T-cell (primary cell): ENCODE data around the gene TUB. TPM values are rescaled to one million over a fixed set of nuclear protein-coding genes. Genes with fewer than 3 reads are reported as not detected.

Experiments used
- ATAC-seq, 4 experiments: fragments of 200-7000 bp in 3 of 4; fragments of 150-1000 bp in 1 of 4; cut with Tn5 transposase; replicated peaks in 1 of 4; 1 replicate in 3 of 4; 2 replicates in 1 of 4; pipeline ENCODE4 v1.10.0; 2021; ENCODE audit warnings: moderate library complexity in 3 of 4, mild to moderate bottlenecking in 2 of 4, moderate number of reproducible peaks in 1 of 4
- CTCF ChIA-PET, 2 donors: fragments of 300-600 bp; sonication (Branson Sonifier 250); formaldehyde crosslinking; loops; one replicate each; lab custom pipeline; 2022; ENCODE audit warnings: antibody characterized with exemption in 2 of 2; lab: Charles Lee
- POLR2A ChIA-PET, 2 donors: fragments of 300-600 bp; sonication (Branson Sonifier 250); formaldehyde crosslinking; loops; one replicate each; lab custom pipeline; 2022; ENCODE audit warnings: antibody characterized with exemption in 2 of 2; lab: Charles Lee
- DNase-seq, 35 experiments: peaks; one replicate each; pipeline versions ENCODE4 v3.0.0 to v3.0.0-alpha.2; 2013 to 2023
- H3K27ac ChIP-seq: one replicate; pipeline ENCODE4 v1.5.1; 2013; ENCODE audit warnings: low read length
- H3K27me3 ChIP-seq, 2 experiments: replicated peaks in 1 of 2; 1 replicate in 1 of 2; 2 replicates in 1 of 2; pipeline versions ENCODE4 v1.6.1 to v1.7.0; 2013; ENCODE audit warnings: low read length in 1 of 2, mixed read lengths in 1 of 2; ENCODE audit not compliant: control insufficient read depth in 2 of 2, insufficient read depth in 2 of 2; ENCODE audit errors: extremely low read depth in 1 of 2
- H3K36me3 ChIP-seq, 2 donors: 1 replicate in 1 of 2; 2 replicates in 1 of 2; pipeline versions ENCODE4 v1.6.1 to v1.7.0; 2013; ENCODE audit warnings: low read length in 1 of 2; ENCODE audit not compliant: control insufficient read depth in 2 of 2, insufficient read depth in 1 of 2; ENCODE audit errors: extremely low read depth in 1 of 2
- H3K4me1 ChIP-seq, 2 experiments: 1 replicate in 1 of 2; 2 replicates in 1 of 2; pipeline versions ENCODE4 v1.6.1 to v1.7.0; 2013; ENCODE audit warnings: low read length in 2 of 2, mixed read lengths in 1 of 2; ENCODE audit not compliant: insufficient read depth in 2 of 2, control insufficient read depth in 1 of 2; ENCODE audit errors: extremely low read depth in 1 of 2
- H3K4me3 ChIP-seq, 2 donors: 1 replicate in 1 of 2; 2 replicates in 1 of 2; pipeline versions ENCODE4 v1.5.1 to v1.7.0; 2013; ENCODE audit warnings: mild to moderate bottlenecking in 2 of 2, low read length in 1 of 2, moderate library complexity in 1 of 2; ENCODE audit not compliant: control insufficient read depth in 1 of 2; ENCODE audit errors: extremely low read depth in 1 of 2
- H3K9me3 ChIP-seq: 2 replicates; pipeline ENCODE4 v1.7.0; 2013
- H3K27ac Mint-ChIP-seq, 2 donors: one replicate each; pipeline ENCODE4 v1.8.0; 2020 to 2021; ENCODE audit warnings: mild to moderate bottlenecking in 2 of 2, mixed read lengths in 2 of 2
- H3K27me3 Mint-ChIP-seq, 2 donors: one replicate each; pipeline ENCODE4 v1.8.0; 2021 to 2022; ENCODE audit warnings: mixed read lengths in 2 of 2
- H3K36me3 Mint-ChIP-seq: one replicate; pipeline ENCODE4 v1.8.0; 2021; ENCODE audit warnings: mixed read lengths
- H3K4me1 Mint-ChIP-seq, 3 donors: one replicate each; pipeline ENCODE4 v1.8.0; 2020 to 2022; ENCODE audit warnings: mixed read lengths in 3 of 3, mild to moderate bottlenecking in 1 of 3
- H3K4me3 Mint-ChIP-seq, 3 donors: one replicate each; pipeline ENCODE4 v1.8.0; 2020 to 2022; ENCODE audit warnings: mild to moderate bottlenecking in 3 of 3, mixed read lengths in 3 of 3, moderate library complexity in 3 of 3
- H3K9me3 Mint-ChIP-seq, 3 donors: one replicate each; pipeline ENCODE4 v1.8.0; 2020 to 2022; ENCODE audit warnings: mixed read lengths in 3 of 3
- WGBS: methylation state at CpG from one replicate; pipeline ENCODE4 v1.1.5; 2013; ENCODE audit warnings: missing lambda C conversion rate; ENCODE audit not compliant: insufficient coverage; 5-methylcytosine and 5-hydroxymethylcytosine counted together
- total RNA-seq, 35 experiments: library from RNA in 6 of 35; stranded (reverse) in 6 of 35; fragments of 120-200 nt in 1 of 35; gene quantifications; one replicate each; pipeline versions ENCODE4 v1.2.1 to v1.2.4 and lab custom pipeline; 2013 to 2026

The TUB gene
- total RNA-seq, 5 donors from 2014 or later (not counting 1 experiment from before 2014, with no cell fraction given), result 0.05 to 0.33 (median 0.19) TPM

GRCh38 chr11:8055836-8056526 lies 25.0 kb upstream of the TUB start:
- H3K4me1 ChIP-seq, result no peaks in the 10 kb centered on the region
- no peak overlapping the region for H3K27ac Mint-ChIP-seq
- H3K27ac ChIP-seq, result no peak overlapping the region
- no peak for DNase-seq
- peaks cover 0 to 4% of the 10 kb centered on the region in 2 donors for H3K27me3 Mint-ChIP-seq
- no peaks in the 10 kb centered on the region for H3K36me3 Mint-ChIP-seq
- H3K4me1 Mint-ChIP-seq, result no peaks in the 10 kb centered on the region
- H3K27me3 ChIP-seq, result peaks cover 0 to 7% of the 10 kb centered on the region in 2 experiments
- H3K4me3 Mint-ChIP-seq, result no peak overlapping the region
- ATAC-seq, result no peak
- WGBS, result 68% methylated on average over 5 of the region's 10 CpGs
- no peaks in the 10 kb centered on the region for H3K36me3 ChIP-seq
- ChIA-PET POLR2A (no interaction called here), CTCF (interaction anchor here in 1 of 2 donors (0.6 kb wide), 1 partner anchor 259 kb away, joined by 4 read pairs; no protein-coding TSS in a partner anchor)
- H3K9me3 Mint-ChIP-seq, result no peaks in the 10 kb centered on the region
- no peak overlapping the region for H3K4me3 ChIP-seq
- no peaks in the 10 kb centered on the region for H3K9me3 ChIP-seq

- no peak for ATAC-seq
Observed at GRCh38 chr11:8056810-8057463, 24.1 kb upstream of the TUB start.

DNA sequence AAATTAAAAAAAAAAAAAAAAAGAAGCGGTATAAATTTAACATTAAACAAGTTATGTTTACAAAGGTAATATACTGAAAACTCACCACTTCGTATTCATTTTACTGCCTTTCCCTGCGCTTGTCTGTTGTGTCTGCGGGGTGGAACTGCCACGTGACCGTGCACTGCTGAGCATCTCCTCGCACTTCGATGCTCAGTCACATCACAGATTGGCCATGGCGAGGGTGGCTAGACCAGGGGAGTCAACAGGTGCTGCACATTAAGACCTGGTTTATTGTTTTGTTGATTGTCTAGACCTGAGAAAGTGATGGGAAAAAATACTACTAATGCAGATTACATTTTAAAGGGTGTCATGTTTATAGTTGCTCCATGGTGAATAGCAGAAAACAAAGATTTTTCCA lies 22.8 kb upstream of the TUB start:
- ChIA-PET POLR2A (interaction anchor here in 1 of 2 donors (0.7 kb wide), 1 partner anchor 577 kb away, joined by 6 read pairs; no protein-coding TSS in a partner anchor), CTCF (interaction anchor here in 1 of 2 donors (0.7 kb wide), 1 partner anchor 29 kb away, joined by 3 read pairs; no protein-coding TSS in a partner anchor)
- Histone ChIP-seq H3K4me1 (no peaks in the 10 kb centered on the region), H3K36me3 (no peaks in the 10 kb centered on the region), H3K27me3 (peaks cover 0 to 12% of the 10 kb centered on the region in 2 experiments), H3K27ac (no peak overlapping the region), H3K9me3 (no peaks in the 10 kb centered on the region), H3K4me3 (no peak overlapping the region)
- Mint-ChIP-seq H3K9me3 (no peaks in the 10 kb centered on the region), H3K4me1 (no peaks in the 10 kb centered on the region), H3K36me3 (no peaks in the 10 kb centered on the region), H3K4me3 (no peak overlapping the region), H3K27me3 (peaks cover 0 to 4% of the 10 kb centered on the region in 2 donors), H3K27ac (no peak overlapping the region)
- WGBS, result 91% methylated on average over 8 of the region's 9 CpGs
- DNase-seq, result no peak
- ATAC-seq, result no peak

More at GRCh38 chr11:8056810-8057463, 24.1 kb upstream of the TUB start:
- no peaks in the 10 kb centered on the region for H3K4me1 Mint-ChIP-seq
- CTCF ChIA-PET, result no interaction called here
- H3K27me3 ChIP-seq, result peaks cover 0 to 12% of the 10 kb centered on the region in 2 experiments
- no peak for DNase-seq
- no peak overlapping the region for H3K4me3 Mint-ChIP-seq
- H3K4me3 ChIP-seq, result no peak overlapping the region
- WGBS, result 66% methylated on average over 9 of the region's 12 CpGs
- H3K9me3 ChIP-seq, result no peaks in the 10 kb centered on the region
- H3K4me1 ChIP-seq, result no peaks in the 10 kb centered on the region
- H3K27ac ChIP-seq, result no peak overlapping the region
- no peaks in the 10 kb centered on the region for H3K36me3 ChIP-seq
- H3K36me3 Mint-ChIP-seq, result no peaks in the 10 kb centered on the region
- peaks cover 0 to 4% of the 10 kb centered on the region in 2 donors for H3K27me3 Mint-ChIP-seq
- no peaks in the 10 kb centered on the region for H3K9me3 Mint-ChIP-seq
- no peak overlapping the region for H3K27ac Mint-ChIP-seq
- POLR2A ChIA-PET, result no interaction called here

GRCh38 chr11:8059030-8059429 lies 22.0 kb upstream of the TUB start:
- 77% methylated on average over 7 of the region's 8 CpGs for WGBS
- Mint-ChIP-seq H3K27ac (no peak overlapping the region), H3K4me1 (no peaks in the 10 kb centered on the region), H3K9me3 (no peaks in the 10 kb centered on the region), H3K36me3 (no peaks in the 10 kb centered on the region), H3K27me3 (peaks cover 0 to 4% of the 10 kb centered on the region in 2 donors), H3K4me3 (no peak overlapping the region)
- POLR2A ChIA-PET, result no interaction called here
- no peaks in the 10 kb centered on the region for H3K36me3 ChIP-seq
- DNase-seq (no peak), ATAC-seq (no peak)
- no peaks in the 10 kb centered on the region for H3K9me3 ChIP-seq
- H3K4me3 ChIP-seq, result no peak overlapping the region
- H3K4me1 ChIP-seq, result no peaks in the 10 kb centered on the region
- H3K27me3 ChIP-seq, result peaks cover 0 to 12% of the 10 kb centered on the region in 2 experiments
- CTCF ChIA-PET, result no interaction called here
- H3K27ac ChIP-seq, result no peak overlapping the region

GRCh38 chr11:8059571-8060011 lies 21.4 kb upstream of the TUB start:
- Mint-ChIP-seq H3K36me3 (no peaks in the 10 kb centered on the region), H3K9me3 (no peaks in the 10 kb centered on the region), H3K4me1 (no peaks in the 10 kb centered on the region), H3K27me3 (peaks cover 0 to 4% of the 10 kb centered on the region in 2 donors), H3K4me3 (no peak overlapping the region), H3K27ac (no peak overlapping the region)
- Histone ChIP-seq H3K27me3 (peaks cover 0 to 12% of the 10 kb centered on the region in 2 experiments), H3K4me3 (no peak overlapping the region), H3K9me3 (no peaks in the 10 kb centered on the region), H3K36me3 (no peaks in the 10 kb centered on the region), H3K27ac (no peak overlapping the region), H3K4me1 (no peaks in the 10 kb centered on the region)
- CTCF ChIA-PET, result no interaction called here
- POLR2A ChIA-PET, result no interaction called here
- DNase-seq (no peak), ATAC-seq (no peak)
- WGBS, result 71% methylated on average over 10 of the region's 10 CpGs

DNA sequence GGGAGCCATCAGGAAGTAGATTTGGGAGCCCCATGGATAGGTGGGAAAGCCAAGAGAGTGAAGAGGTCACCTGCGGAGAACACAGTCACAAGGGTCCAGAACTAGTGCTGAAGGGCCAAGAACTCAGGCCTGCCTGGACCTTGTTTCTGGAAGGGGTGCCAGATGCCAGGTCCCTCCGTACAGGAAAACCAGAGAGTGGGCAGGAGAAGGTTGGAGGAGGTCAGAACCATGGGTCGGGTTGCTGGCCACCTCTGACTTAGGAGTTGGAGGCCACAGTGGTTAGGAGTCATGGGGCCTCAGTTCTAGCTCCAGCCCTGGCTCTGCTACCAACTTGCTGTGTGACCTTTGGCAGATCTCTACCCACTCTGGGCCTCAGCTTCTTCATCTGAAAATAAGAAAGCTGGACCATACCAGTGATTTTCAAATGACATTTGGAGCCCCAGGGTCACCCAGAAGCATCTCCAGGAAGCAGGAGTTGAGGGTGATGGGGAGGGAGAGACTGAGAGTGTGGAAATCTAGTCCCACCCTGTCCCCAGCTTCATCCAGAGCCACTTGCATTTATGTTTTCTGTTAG lies 20.8 kb upstream of the TUB start:
- ATAC-seq (no peak), DNase-seq (no peak)
- Histone ChIP-seq H3K4me1 (no peaks in the 10 kb centered on the region), H3K4me3 (no peak overlapping the region), H3K9me3 (no peaks in the 10 kb centered on the region), H3K36me3 (no peaks in the 10 kb centered on the region), H3K27me3 (peaks cover 0 to 10% of the 10 kb centered on the region in 2 experiments), H3K27ac (no peak overlapping the region)
- no peak overlapping the region for H3K27ac Mint-ChIP-seq
- H3K4me1 Mint-ChIP-seq, result no peaks in the 10 kb centered on the region
- 60% methylated on average over 3 of the region's 3 CpGs for WGBS
- CTCF ChIA-PET, result no interaction called here
- no peak overlapping the region for H3K4me3 Mint-ChIP-seq
- no peaks in the 10 kb centered on the region for H3K9me3 Mint-ChIP-seq
- H3K36me3 Mint-ChIP-seq, result no peaks in the 10 kb centered on the region
- POLR2A ChIA-PET, result no interaction called here
- H3K27me3 Mint-ChIP-seq, result no peaks in the 10 kb centered on the region
